ENCODE data around the gene EIF2D. TPM values are rescaled to one million over a fixed set of nuclear protein-coding genes. Genes with fewer than 3 reads are reported as not detected.

EIF2D gene
- total RNA-seq, 1 donor from 2014 or later: 49.6 TPM

DNA sequence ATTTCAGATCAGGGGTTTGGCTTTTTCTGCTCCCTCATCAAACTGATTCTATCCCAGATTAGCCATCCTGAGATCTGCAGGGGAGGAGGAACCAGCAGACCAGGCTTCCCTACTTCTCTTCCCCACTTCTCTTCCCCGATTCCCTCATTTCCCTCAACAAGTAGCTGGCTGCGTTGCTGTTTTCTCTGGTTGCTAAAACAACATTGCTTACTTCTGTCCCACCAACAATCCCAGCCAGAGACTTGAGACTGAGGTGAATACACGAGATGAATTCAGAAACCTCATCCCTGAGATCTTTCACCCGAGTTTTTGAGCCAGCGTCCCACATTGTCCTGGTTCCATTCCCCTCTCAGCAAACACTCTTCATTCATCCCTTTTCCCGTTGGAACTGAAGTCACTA is 45.5 kb upstream of the EIF2D start:
- Mint-ChIP-seq H3K4me1 (peaks cover 16% of the 10 kb centered on the region), H3K36me3 (no peaks in the 10 kb centered on the region), H3K9me3 (no peaks in the 10 kb centered on the region), H3K27me3 (ENCODE audit: low read depth) (peaks cover 41% of the 10 kb centered on the region), H3K4me3 (no peak overlapping the region), H3K27ac (no peak overlapping the region)
- no peak for TF ChIP-seq CTCF (IDR thresholded peaks at IDR 0.05; ENCODE audit: unreplicated experiment)
- DNase-seq (ENCODE audit: low spot score in 2 of 2, unreplicated experiment in 2 of 2): no peak

DNA sequence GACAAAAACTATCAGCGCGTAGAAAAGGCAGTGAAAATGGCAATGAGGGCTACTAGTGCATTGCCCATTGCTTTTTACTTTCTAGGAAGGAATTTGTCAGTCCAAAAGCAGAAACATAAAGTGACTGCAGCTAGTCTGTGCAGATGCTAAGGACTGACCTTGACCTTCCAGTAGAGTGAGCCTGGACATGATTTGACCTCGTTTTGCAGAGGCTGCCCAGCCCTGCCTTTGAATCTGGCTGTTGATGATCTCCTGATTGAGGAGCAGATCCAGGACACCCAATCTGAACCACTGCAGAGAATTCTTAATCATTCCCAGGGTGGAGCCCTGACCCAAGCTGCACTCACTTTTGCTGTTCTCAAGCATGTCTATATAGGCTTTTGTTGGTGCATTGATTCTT is 44.7 kb upstream of the EIF2D start:
- no peak for TF ChIP-seq CTCF (IDR thresholded peaks at IDR 0.05; ENCODE audit: unreplicated experiment)
- Mint-ChIP-seq H3K27me3 (ENCODE audit: low read depth) (peaks cover 33% of the 10 kb centered on the region), H3K36me3 (no peaks in the 10 kb centered on the region), H3K9me3 (no peaks in the 10 kb centered on the region), H3K27ac (no peak overlapping the region), H3K4me3 (no peak overlapping the region), H3K4me1 (peaks cover 23% of the 10 kb centered on the region)
- DNase-seq (ENCODE audit: low spot score in 2 of 2, unreplicated experiment in 2 of 2): no peak

- no peak overlapping the region for H3K27ac Mint-ChIP-seq
- H3K4me3 Mint-ChIP-seq: no peak overlapping the region
- H3K4me1 Mint-ChIP-seq: peaks cover 23% of the 10 kb centered on the region
- peaks cover 26% of the 10 kb centered on the region for H3K27me3 Mint-ChIP-seq (ENCODE audit: low read depth)
- no peaks in the 10 kb centered on the region for H3K9me3 Mint-ChIP-seq
- DNase-seq (ENCODE audit: low spot score in 2 of 2, unreplicated experiment in 2 of 2): no peak
- no peaks in the 10 kb centered on the region for H3K36me3 Mint-ChIP-seq
- TF ChIP-seq CTCF (IDR thresholded peaks at IDR 0.05; ENCODE audit: unreplicated experiment): no peak
These were observed 43.2 kb upstream of the EIF2D start for GRCh38 chr1:206655471-206655882.

DNA sequence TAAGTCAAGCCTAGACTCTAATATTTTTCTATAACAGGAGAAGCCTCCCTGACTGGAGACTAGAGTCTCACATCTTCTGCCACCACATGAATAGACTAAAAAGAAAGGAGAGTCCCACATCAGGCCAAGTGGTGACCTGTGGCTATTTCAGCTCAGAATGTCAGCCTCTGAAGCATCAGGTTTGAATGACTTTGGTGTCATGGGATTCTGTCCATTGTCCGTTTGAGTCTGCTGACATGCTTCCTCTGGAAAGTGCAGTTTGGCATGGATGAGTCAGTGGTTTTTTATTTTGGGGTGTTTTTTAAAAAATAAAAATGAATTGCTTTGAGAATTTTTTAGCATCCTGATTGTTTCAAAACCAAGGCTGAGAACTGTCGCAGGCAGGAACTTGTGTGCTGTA is 42.6 kb upstream of the EIF2D start:
- Mint-ChIP-seq H3K36me3 (no peaks in the 10 kb centered on the region), H3K27me3 (ENCODE audit: low read depth) (peaks cover 26% of the 10 kb centered on the region), H3K27ac (no peak overlapping the region), H3K4me1 (peaks cover 23% of the 10 kb centered on the region), H3K9me3 (no peaks in the 10 kb centered on the region), H3K4me3 (no peak overlapping the region)
- no peak for DNase-seq (ENCODE audit: low spot score in 2 of 2, unreplicated experiment in 2 of 2)
- TF ChIP-seq CTCF (IDR thresholded peaks at IDR 0.05; ENCODE audit: unreplicated experiment): no peak

- peaks cover 23% of the 10 kb centered on the region for H3K4me1 Mint-ChIP-seq
- no peak for DNase-seq (ENCODE audit: low spot score in 2 of 2, unreplicated experiment in 2 of 2)
- H3K27me3 Mint-ChIP-seq (ENCODE audit: low read depth): peaks cover 22% of the 10 kb centered on the region
- no peak overlapping the region for H3K27ac Mint-ChIP-seq
- no peaks in the 10 kb centered on the region for H3K9me3 Mint-ChIP-seq
- H3K4me3 Mint-ChIP-seq: no peak overlapping the region
- TF ChIP-seq CTCF (IDR thresholded peaks at IDR 0.05; ENCODE audit: unreplicated experiment): no peak
- no peaks in the 10 kb centered on the region for H3K36me3 Mint-ChIP-seq
These were observed 41.6 kb upstream of the EIF2D start for GRCh38 chr1:206653715-206654459.
